NCI-H1048 (cell line): ENCODE measurements around the gene COX19.

Source experiments
- DNase-seq: peaks from one replicate; lab custom pipeline; 2025; lab: John Stamatoyannopoulos, UW

Gene COX19, protein sequence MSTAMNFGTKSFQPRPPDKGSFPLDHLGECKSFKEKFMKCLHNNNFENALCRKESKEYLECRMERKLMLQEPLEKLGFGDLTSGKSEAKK

GRCh38 chr7:974820-975681 is at the start of gene COX19:
Gene COX19, minus strand, starts transcription at chr7:975549. Its CDS starts 40 bp downstream, at chr7:975509.
- DNase-seq, result peak; percentile 79

DNA sequence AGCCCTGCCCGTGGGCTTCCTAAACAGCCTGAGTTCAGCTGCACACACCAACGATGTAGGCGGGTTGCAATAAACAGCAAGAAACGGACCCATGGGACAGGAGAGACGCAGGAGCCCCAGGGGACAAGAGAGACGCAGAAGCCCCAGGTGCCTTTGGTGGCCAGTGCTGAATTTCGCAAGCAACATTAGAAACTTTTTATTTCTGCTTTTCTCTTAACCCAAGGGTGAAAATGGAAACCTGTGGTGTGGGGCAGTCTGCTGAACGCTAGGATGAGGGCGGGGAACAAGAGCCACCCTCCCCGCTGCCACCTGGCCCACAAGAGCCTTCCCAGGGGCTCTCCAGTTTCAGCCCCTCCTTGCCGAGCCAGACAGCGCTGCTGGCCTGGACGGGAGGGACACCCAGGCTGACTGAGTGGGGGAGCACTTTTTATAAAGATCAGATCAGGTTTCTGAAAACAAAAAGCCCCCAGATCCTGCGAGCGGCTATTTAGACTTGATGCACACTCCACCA is 49.0 kb upstream of the COX19 start:
- DNase-seq, result no peak

DNA sequence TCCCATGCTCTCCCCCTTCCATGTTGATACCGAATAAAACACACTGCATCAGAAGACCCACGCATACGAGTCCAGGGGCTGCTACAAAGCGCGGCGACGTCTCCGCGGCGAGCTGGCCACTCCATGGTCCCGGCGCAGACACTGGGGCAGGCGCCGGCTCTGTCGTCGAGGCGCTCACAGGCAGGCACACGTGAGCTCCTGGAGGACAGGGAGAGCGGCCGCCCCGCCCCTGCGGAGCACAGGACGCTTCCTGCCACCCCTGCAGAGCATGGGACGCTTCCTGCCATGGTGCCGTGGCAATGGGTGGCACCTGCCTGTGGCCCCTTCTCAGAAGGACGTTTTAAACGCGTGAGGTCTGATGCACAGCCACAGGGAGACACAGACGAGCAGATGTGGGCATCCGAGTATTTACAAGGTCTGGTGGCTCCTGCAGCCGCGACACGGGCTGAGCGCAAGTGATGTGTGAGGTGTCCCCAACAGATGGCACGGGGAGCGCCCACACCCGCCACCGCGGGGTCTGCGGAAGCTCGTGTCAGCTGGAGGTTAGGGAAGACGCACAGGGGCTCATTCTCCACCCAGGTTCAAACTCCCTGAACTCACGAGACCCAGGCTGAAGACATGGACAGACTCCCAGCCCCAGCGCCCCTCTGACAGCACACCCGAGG is 47.6 kb upstream of the COX19 start:
- no peak for DNase-seq

DNA sequence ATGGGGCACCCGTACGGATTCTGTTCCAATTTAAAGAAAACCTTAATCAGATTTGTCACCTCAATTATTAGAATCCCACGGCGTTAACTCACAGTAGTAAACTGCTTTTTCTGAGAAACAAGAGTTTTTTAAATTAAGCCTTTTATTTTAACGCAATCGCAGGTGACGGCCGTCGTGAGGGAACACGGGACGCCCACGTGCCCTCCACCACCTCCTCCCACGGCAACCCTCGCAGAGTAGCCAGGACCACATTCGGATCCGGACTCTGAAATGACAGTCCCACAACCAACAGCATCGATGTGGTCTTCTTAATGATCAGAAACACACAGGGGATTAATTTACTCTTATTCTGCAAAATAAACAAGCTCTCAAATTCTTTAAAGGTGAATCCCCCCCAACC is 47.0 kb upstream of the COX19 start:
- DNase-seq, result no peak

DNA sequence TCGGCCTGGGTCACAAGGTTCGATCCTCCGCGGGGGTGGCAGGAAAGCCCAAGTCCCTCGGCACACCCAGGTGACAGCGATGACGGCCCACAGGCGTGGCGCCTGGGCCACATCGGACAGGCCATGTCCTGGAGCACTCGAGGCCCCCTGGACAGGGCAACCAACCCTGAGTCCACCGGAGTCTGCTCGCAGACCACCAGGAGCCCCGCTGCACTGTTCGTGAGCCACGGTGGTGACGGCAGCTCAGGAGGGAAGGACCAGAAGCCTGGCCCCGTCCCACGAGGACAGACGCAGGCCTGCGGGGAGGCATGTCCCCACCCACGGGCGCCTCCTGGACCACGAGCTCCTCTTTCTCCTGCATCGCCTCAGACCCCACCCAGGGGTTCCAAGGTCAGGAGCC is 46.6 kb upstream of the COX19 start:
- no peak for DNase-seq

GRCh38 chr7:1021366-1021765 is 46.0 kb upstream of the COX19 start:
- no peak for DNase-seq

DNA sequence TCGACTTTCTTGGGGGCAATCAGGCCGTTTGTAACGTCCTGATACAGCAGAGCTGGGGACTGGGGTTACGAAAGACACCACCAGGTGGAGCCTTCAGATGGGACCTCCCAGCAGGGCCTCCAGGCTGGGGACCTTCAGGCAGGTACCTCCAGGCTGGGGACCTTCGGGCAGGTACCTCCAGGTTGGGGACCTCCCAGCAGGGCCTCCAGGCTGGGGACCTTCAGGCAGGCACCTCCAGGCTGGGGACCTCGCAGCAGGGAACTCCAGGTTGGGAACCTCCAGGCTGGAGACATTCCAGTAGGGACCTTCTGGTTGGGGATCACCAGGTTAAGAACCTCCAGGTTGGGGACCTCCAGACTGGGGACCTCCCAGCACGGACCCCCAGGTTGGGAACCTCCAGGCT is 45.5 kb upstream of the COX19 start:
- DNase-seq, result no peak

GRCh38 chr7:1019789-1020610 is 44.7 kb upstream of the COX19 start:
- DNase-seq, result no peak

- no peak for DNase-seq
Measured at GRCh38 chr7:1019255-1019785, 44.0 kb upstream of the COX19 start.

- DNase-seq, result no peak
Measured at GRCh38 chr7:1018334-1018695, 43.0 kb upstream of the COX19 start.

DNA sequence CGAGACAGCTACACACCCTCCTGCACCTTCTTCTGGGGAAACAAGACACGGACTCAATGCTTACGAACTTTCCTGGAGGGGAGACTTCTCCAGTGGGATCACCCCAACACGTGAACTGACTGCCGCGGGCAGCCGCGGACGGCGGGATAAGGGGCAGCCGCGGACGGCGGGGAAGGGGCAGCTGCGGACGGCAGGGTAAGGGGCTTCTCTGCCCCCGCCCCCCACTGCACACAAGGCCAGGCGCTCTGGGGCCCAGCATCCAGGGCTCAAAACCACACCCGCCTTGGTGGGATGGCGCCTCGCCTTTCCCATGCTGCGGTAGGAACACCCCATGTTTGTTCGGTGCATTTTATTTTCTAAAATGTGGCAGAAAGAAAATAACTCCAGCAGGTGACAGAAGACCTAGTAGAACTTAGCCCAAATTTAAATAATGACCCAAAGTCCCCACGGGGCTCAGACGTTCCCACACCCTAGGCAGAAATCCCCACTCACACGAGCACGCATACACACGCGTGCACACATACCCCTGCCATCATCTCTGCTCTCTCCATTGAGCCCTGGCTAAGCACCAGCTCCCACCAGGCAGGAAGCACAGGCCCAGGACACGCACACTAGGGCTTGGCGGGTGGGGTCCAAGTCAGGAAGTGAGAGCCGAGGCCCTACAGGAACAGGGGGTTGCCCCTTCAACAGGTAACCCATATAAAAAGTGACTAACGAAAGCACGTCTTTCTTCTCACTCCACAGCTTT is 42.4 kb upstream of the COX19 start:
- DNase-seq, result no peak

DNA sequence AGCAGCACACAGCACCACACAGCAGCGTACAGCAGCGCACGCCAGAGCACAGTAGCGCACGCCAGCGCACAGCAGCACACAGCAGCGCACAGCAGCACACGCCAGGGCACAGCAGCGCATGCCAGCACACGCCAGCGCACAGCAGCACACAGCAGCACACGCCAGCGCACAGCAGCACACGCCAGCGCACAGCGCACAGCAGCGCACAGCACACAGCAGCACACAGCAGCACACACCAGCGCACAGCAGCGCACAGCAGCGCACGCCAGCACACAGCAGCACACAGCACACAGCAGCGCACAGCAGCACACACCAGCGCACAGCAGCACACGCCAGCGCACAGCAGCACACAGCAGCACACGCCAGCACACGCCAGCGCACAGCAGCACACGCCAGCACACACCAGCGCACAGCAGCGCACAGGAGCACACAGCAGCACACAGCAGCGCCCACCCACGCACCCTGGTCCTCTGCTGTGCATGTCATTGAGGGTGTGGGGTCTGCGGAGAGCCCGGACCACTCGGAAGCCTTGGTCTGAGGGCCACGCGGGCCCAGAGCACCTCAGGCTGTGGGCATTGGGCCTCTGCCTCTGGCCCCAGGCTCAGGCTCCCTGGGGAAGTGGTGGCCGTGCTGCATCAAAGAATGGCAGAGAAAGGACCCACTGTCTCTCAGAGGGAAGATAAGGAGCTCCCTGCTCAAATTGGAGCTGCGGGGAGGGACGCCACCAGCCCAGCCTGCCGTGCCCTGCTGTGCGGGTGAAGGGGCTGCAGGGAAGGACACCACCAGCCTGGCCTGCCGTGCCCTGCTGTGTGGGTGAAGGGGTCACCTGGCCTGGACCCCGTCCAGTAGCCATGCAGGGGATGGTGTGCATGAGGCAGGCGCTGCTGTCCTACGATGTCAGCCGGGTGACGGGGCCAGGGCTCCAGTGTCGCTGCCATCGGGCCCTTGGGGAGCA is 41.5 kb upstream of the COX19 start:
- DNase-seq, result no peak

GRCh38 chr7:1015196-1016121 is 40.1 kb upstream of the COX19 start:
- no peak for DNase-seq

- DNase-seq, result no peak
Measured at GRCh38 chr7:1014681-1015080, 39.3 kb upstream of the COX19 start.

- DNase-seq, result no peak
Measured at GRCh38 chr7:1013581-1013980, 38.2 kb upstream of the COX19 start.

GRCh38 chr7:1012716-1013095 is 37.4 kb upstream of the COX19 start:
- no peak for DNase-seq

DNA sequence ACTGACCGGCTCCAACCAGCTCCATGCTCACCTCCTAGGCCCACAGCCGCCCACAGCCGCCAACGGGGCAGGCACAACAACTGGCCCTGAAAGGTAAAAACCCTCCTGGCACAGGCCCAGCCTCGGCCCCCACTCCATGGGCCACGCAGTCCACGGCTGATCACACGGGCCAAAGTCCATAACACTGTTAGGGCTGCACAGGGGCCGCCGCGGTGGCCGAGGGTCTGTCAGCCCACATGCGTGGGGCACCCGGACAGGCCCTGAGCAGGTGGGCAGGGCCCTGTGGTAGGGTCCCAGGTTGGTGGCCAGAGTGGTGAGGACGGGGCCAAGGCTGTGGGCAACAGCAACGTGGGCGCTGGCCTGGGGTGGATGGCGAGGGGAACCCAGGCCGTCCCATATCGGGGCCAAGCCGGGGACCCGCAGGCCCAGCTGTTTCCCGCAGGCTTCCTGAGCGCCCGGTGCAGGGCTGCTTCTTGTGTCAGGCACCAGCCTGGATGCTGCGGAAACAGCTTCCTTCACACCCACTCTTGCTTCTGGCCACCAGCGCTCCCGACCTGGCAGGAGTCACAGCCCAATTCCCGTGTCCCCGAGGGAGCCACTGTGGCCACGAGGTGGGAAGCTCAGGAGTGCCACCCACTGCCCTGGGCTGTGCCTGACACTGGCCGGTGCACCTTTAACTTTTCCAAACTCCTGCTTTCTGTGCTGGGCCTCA is 36.8 kb upstream of the COX19 start:
- DNase-seq, result no peak

DNA sequence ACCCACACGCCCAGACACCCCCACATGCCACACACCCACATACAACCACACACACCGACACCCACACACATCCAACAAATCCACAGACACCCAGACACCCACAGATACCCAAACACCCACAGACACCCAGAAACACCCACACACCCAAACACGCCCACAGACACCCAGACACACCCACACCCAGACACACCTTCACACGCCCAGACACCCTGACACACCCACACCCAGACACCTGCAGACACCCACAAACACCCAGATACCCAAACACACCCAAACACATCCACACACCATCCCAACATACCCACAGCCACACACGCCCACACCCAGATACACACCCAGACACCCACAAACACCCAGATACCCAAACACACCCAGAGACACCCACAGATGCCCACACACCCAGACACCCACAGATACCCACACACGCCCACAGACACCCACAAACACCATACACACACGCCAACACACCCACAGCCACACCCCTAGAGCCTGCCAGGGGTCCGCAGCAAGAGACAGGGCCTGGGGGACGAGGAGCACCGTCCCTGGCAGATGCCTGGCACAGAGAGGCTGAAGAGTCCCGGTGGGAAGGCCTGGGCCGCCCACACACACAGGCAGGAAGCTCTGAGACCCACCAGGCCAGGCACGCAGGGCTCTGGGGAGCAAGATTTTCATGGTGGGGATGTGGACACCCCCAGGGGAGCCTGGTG is 36.1 kb upstream of the COX19 start:
- DNase-seq, result no peak
